PC-9 (cell line): ENCODE data around the gene CFAP77. TPM values are rescaled to one million over a fixed set of nuclear protein-coding genes. Genes with fewer than 3 reads are reported as not detected.

ENCODE experiments used
- BruUV-seq: library from RNA; stranded (reverse); fragments of 400-500 nt; replicated peaks from 2 replicates; lab custom pipeline; 2021; lab: Mats Ljungman, UMichigan
- CTCF ChIA-PET: fragments of 300-600 bp; sonication (Branson Sonifier 250); formaldehyde crosslinking; loops from one replicate; lab custom pipeline; 2022; ENCODE audit warnings: antibody characterized with exemption; lab: Charles Lee
- POLR2A ChIA-PET: fragments of 300-600 bp; sonication (Branson Sonifier 250); formaldehyde crosslinking; loops from one replicate; lab custom pipeline; 2022; ENCODE audit warnings: antibody characterized with exemption; ENCODE audit not compliant: unreplicated experiment; lab: Charles Lee
- DNase-seq, 2 experiments: peaks; one replicate each; pipeline versions ENCODE4 v3.0.0 to v3.0.0-alpha.2; 2015 to 2022; ENCODE audit warnings: mixed read lengths in 1 of 2
- H2AFZ ChIP-seq: fragments of 200-600 bp; sonication (generic); 2 replicates; pipeline ENCODE4 v1.8.1; 2017; ENCODE audit warnings: antibody characterized with exemption
- H3F3A ChIP-seq: fragments of 200-600 bp; sonication (generic); 2 replicates; pipeline ENCODE4 v1.8.1; 2017; ENCODE audit warnings: antibody characterized with exemption, mild to moderate bottlenecking, low read depth; ENCODE audit not compliant: insufficient read depth
- H3K27ac ChIP-seq: fragments of 200-600 bp; sonication (generic); 2 replicates; pipeline ENCODE4 v1.6.1; 2016; ENCODE audit warnings: mixed run types
- H3K27me3 ChIP-seq: fragments of 200-600 bp; sonication (generic); 2 replicates; pipeline ENCODE4 v1.6.1; 2016; ENCODE audit warnings: low read depth, mixed run types; ENCODE audit not compliant: insufficient read depth
- H3K36me3 ChIP-seq: fragments of 200-600 bp; sonication (generic); 2 replicates; pipeline ENCODE4 v1.6.1; 2016; ENCODE audit warnings: low read depth, mixed run types
- H3K4me1 ChIP-seq: fragments of 200-600 bp; sonication (generic); replicated peaks from 2 replicates; pipeline ENCODE4 v1.6.1; 2016; ENCODE audit warnings: mixed run types; ENCODE audit not compliant: insufficient read depth
- H3K4me2 ChIP-seq: fragments of 200-600 bp; sonication (generic); 2 replicates; pipeline ENCODE4 v1.6.1; 2017; ENCODE audit warnings: mixed run types
- H3K4me3 ChIP-seq: fragments of 200-600 bp; sonication (generic); 2 replicates; pipeline ENCODE4 v1.6.1; 2016; ENCODE audit warnings: mixed run types
- H3K79me2 ChIP-seq: fragments of 200-600 bp; sonication (generic); 2 replicates; pipeline ENCODE4 v1.6.1; 2017; ENCODE audit warnings: low read depth, mixed run types
- H3K9me2 ChIP-seq: fragments of 200-600 bp; sonication (generic); 2 replicates; pipeline ENCODE4 v1.8.1; 2017; ENCODE audit warnings: mild to moderate bottlenecking; ENCODE audit not compliant: insufficient read depth
- H3K9me3 ChIP-seq: fragments of 200-600 bp; sonication (generic); 2 replicates; pipeline ENCODE4 v1.8.1; 2016; ENCODE audit warnings: low read depth; ENCODE audit not compliant: insufficient read depth
- H4K20me1 ChIP-seq: fragments of 200-600 bp; sonication (generic); 2 replicates; pipeline ENCODE4 v1.8.1; 2017; ENCODE audit not compliant: insufficient read depth
- CTCF ChIP-seq: fragments of 200-600 bp; sonication (generic); conservative IDR thresholded peaks from 2 replicates; pipeline ENCODE4 v1.6.1; 2017; ENCODE audit warnings: mixed run types, antibody characterized with exemption, mild to moderate bottlenecking, moderate library complexity
- EZH2 ChIP-seq: fragments of 200-600 bp; sonication (generic); IDR thresholded peaks from 2 replicates; pipeline ENCODE4 v1.8.0; 2017; ENCODE audit warnings: antibody characterized with exemption, low read depth
- intact Hi-C: fragments of 100-400 bp; cut with micrococcal nuclease; formaldehyde crosslinking; loops from one replicate; pipeline ENCODE4 v1.10.0; 2022; ENCODE audit not compliant: unreplicated experiment
- total RNA-seq: library from RNA; stranded (reverse); gene quantifications from 2 replicates; pipeline ENCODE4 v1.2.3, GENCODE V29; 2021

The CFAP77 gene
- total RNA-seq, 1 experiment from 2014 or later = not detected

DNA sequence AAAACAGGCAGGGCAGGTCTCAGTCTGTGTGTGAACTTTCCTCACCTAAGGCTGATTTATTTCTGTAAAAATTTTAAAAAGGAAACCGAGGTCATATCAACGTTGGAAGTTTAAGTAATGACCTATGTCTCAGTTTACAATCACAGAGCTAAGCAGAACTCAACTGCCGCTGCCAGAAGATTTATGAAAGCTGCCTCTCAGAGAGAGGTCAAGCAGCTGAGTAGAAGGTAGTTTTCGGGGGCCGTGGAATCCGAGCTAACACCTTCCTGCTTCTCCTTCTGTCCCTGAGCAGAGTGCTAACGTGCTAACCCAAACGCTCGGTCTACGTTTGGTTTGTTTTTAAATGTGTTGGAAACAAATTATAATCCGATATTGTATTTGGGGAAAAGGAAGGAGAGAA lies 14.5 kb upstream of the CFAP77 start:
- H3K27ac ChIP-seq = no peak overlapping the region
- POLR2A ChIA-PET = no interaction called here
- intact Hi-C loops = no loop called here
- no peaks in the 10 kb centered on the region for H3K79me2 ChIP-seq
- H3K27me3 ChIP-seq = no peaks in the 10 kb centered on the region
- H3K36me3 ChIP-seq = peaks cover 15% of the 10 kb centered on the region
- H2AFZ ChIP-seq = no peak overlapping the region
- no TSS peak for BruUV-seq
- TF ChIP-seq CTCF (no peak), EZH2 (no peak)
- H3F3A ChIP-seq = no peaks in the 10 kb centered on the region
- no peaks in the 10 kb centered on the region for H3K9me3 ChIP-seq
- H4K20me1 ChIP-seq = no peaks in the 10 kb centered on the region
- no peaks in the 10 kb centered on the region for H3K4me1 ChIP-seq
- CTCF ChIA-PET = no interaction called here
- no peak overlapping the region for H3K4me2 ChIP-seq
- DNase-seq = no peak
- no peaks in the 10 kb centered on the region for H3K9me2 ChIP-seq
- H3K4me3 ChIP-seq = no peak overlapping the region

- Histone ChIP-seq H3K27ac (no peak overlapping the region), H3F3A (no peaks in the 10 kb centered on the region), H4K20me1 (no peaks in the 10 kb centered on the region), H3K4me1 (0 out of 2 replicates have a peak, but pooled peaks cover 8% of the 10 kb centered on the region), H3K9me3 (no peaks in the 10 kb centered on the region), H3K79me2 (peaks cover 30% of the 10 kb centered on the region), H3K4me2 (no peak overlapping the region), H2AFZ (no peak overlapping the region), H3K9me2 (no peaks in the 10 kb centered on the region), H3K4me3 (no peak overlapping the region), H3K27me3 (no peaks in the 10 kb centered on the region), H3K36me3 (no peaks in the 10 kb centered on the region; the same call in 1 of the 2 replicates)
- TF ChIP-seq EZH2 (no peak), CTCF (no peak)
- BruUV-seq = no TSS peak
- POLR2A ChIA-PET = interaction anchor here (0.6 to 0.7 kb wide), 2 partner anchors 288 to 407 kb away, joined by 3 to 4 read pairs; no protein-coding TSS in a partner anchor
- CTCF ChIA-PET = no interaction called here
- DNase-seq = no peak
- intact Hi-C loops = no loop called here
These were observed 8.2 kb upstream of the CFAP77 start for GRCh38 chr9:132401824-132402223.

- 0 out of 2 replicates have a peak, but pooled peaks cover 8% of the 10 kb centered on the region for H3K4me1 ChIP-seq
- TF ChIP-seq CTCF (no peak), EZH2 (no peak)
- H4K20me1 ChIP-seq = no peaks in the 10 kb centered on the region
- H3K36me3 ChIP-seq = no peaks in the 10 kb centered on the region; the same call in 1 of the 2 replicates
- H3K9me3 ChIP-seq = no peaks in the 10 kb centered on the region
- no peak overlapping the region for H3K4me3 ChIP-seq
- H2AFZ ChIP-seq = no peak overlapping the region
- ChIA-PET POLR2A (no interaction called here), CTCF (no interaction called here)
- intact Hi-C loops = no loop called here
- H3K27ac ChIP-seq = no peak overlapping the region
- H3K9me2 ChIP-seq = no peaks in the 10 kb centered on the region
- H3K27me3 ChIP-seq = peaks cover 4% of the 10 kb centered on the region
- no peaks in the 10 kb centered on the region for H3F3A ChIP-seq
- H3K79me2 ChIP-seq = peaks cover 30% of the 10 kb centered on the region
- DNase-seq = no peak
- BruUV-seq = no TSS peak
- H3K4me2 ChIP-seq = no peak overlapping the region
These were observed 5.7 kb upstream of the CFAP77 start for GRCh38 chr9:132404228-132404881.
